Peyer's patch (tissue), 4 donors: Measurements from ENCODE around the gene MEGF10. TPM values are rescaled to one million over a fixed set of nuclear protein-coding genes. Genes with fewer than 3 reads are reported as not detected.
"Not testable (repeated sequence)": the region's sequence is repeated elsewhere in the genome, so short reads cannot be mapped to it uniquely, and the experiment has no call there.

Experiments used
- DNase-seq, 3 donors: peaks; one replicate each; pipeline ENCODE4 v3.0.0-alpha.2; 2017 to 2019
- H3K27ac ChIP-seq, 4 donors: fragments of 200-600 bp; sonication (generic); one replicate each; pipeline ENCODE4 v1.5.1; 2016 to 2019
- H3K27me3 ChIP-seq, 2 donors: fragments of 200-600 bp; sonication (generic); one replicate each; pipeline ENCODE4 v1.5.1; 2019
- H3K36me3 ChIP-seq, 3 donors: fragments of 200-600 bp; sonication (generic); one replicate each; pipeline ENCODE4 v1.5.1; 2016 to 2019
- H3K4me1 ChIP-seq, 4 donors: fragments of 200-600 bp; sonication (generic); one replicate each; pipeline ENCODE4 v1.5.1; 2016 to 2019
- H3K4me3 ChIP-seq, 4 donors: fragments of 200-600 bp; sonication (generic); 1 replicate in 3 of 4; 2 replicates in 1 of 4; pipeline ENCODE4 v1.5.1; 2016 to 2019; ENCODE audit warnings: mild to moderate bottlenecking in 1 of 4
- H3K9me3 ChIP-seq, 4 donors: fragments of 200-600 bp; sonication (generic); one replicate each; pipeline ENCODE4 v1.5.1; 2016 to 2019; ENCODE audit warnings: mild to moderate bottlenecking in 1 of 4
- POLR2A ChIP-seq, 2 donors: fragments of 450-650 bp; IDR thresholded peaks; one replicate each; pipeline ENCODE4 v1.5.1; 2017; ENCODE audit warnings: antibody characterized with exemption in 2 of 2, mild to moderate bottlenecking in 2 of 2, moderate library complexity in 2 of 2
- total RNA-seq, 4 donors: library from RNA; depleted of rRNA; stranded (reverse); fragments of >200 nt; gene quantifications; one replicate each; pipeline ENCODE4 v1.1.0, GENCODE V29; 2016
- TF ChIP-seq, protein P1 (sequence below), 6 experiments: fragments of 450-650 bp in 4 of 6; fragments of 200-600 bp in 2 of 6; sonication (generic) in 1 of 6; IDR thresholded peaks; one replicate each; pipeline ENCODE4 v1.5.1; 2017 to 2019; ENCODE audit warnings: antibody characterized with exemption in 6 of 6, mild to moderate bottlenecking in 3 of 6, moderate library complexity in 1 of 6

Gene MEGF10
- total RNA-seq, 4 donors from 2014 or later, result 0.13 to 2.5 (median 0.19) TPM; not detected in 1

DNA sequence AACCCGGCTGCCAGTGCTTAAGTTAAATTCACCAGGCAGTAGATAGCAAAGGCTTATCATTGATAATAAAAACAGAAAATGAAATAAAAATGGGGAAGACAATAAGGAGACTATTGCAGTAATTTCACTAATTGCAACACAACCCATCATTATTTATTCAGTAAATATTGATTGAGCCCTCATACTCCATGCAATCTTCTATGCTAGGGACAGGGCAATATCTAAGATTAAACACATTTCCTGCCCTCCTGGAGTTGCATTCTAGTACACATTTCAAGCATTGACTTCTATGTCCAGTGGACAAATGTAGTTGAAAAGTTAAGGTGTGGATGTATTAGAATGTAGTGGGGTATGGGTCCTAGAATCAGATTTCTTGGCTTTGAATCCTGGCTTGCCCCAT lies 12.8 kb downstream of the MEGF10 start:
- Histone ChIP-seq H3K4me1 (no peaks in the 10 kb centered on the region), H3K4me3 (no peak overlapping the region), H3K27ac (no peak overlapping the region), H3K36me3 (no peaks in the 10 kb centered on the region), H3K9me3 (no peaks in the 10 kb centered on the region), H3K27me3 (no peaks in the 10 kb centered on the region)
- TF ChIP-seq POLR2A (IDR thresholded peaks at IDR 0.05), result no peak
- TF ChIP-seq, protein P1, sequence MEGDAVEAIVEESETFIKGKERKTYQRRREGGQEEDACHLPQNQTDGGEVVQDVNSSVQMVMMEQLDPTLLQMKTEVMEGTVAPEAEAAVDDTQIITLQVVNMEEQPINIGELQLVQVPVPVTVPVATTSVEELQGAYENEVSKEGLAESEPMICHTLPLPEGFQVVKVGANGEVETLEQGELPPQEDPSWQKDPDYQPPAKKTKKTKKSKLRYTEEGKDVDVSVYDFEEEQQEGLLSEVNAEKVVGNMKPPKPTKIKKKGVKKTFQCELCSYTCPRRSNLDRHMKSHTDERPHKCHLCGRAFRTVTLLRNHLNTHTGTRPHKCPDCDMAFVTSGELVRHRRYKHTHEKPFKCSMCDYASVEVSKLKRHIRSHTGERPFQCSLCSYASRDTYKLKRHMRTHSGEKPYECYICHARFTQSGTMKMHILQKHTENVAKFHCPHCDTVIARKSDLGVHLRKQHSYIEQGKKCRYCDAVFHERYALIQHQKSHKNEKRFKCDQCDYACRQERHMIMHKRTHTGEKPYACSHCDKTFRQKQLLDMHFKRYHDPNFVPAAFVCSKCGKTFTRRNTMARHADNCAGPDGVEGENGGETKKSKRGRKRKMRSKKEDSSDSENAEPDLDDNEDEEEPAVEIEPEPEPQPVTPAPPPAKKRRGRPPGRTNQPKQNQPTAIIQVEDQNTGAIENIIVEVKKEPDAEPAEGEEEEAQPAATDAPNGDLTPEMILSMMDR (IDR thresholded peaks at IDR 0.05), result no peak
- no peak for DNase-seq

DNA sequence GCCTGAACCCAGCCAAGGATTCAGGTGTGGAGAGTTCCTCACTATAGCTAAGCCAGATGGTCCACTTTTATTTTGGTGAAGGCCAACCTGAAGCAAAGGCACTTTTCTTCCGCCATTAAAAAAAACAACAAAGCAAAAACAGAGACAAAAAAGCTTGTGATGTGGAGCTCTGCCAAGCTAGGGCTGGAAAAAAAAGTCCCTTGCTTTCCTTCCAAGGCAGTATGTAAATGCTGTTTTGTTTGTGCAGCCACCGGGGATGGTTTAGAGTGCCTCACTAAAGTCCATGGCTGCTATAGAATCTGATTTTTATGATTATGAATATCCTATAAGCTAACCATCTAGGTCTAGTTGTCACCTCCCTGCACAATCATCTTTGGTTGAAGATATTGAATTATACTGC lies 14.9 kb downstream of the MEGF10 start:
- no peaks in the 10 kb centered on the region for H3K9me3 ChIP-seq
- H3K27ac ChIP-seq, result no peak overlapping the region
- H3K4me3 ChIP-seq, result no peak overlapping the region
- H3K4me1 ChIP-seq, result no peaks in the 10 kb centered on the region
- TF ChIP-seq POLR2A (IDR thresholded peaks at IDR 0.05), result no peak
- TF ChIP-seq, protein P1 (IDR thresholded peaks at IDR 0.05), result no peak
- H3K27me3 ChIP-seq, result no peaks in the 10 kb centered on the region
- DNase-seq, result no peak
- no peaks in the 10 kb centered on the region for H3K36me3 ChIP-seq

DNA sequence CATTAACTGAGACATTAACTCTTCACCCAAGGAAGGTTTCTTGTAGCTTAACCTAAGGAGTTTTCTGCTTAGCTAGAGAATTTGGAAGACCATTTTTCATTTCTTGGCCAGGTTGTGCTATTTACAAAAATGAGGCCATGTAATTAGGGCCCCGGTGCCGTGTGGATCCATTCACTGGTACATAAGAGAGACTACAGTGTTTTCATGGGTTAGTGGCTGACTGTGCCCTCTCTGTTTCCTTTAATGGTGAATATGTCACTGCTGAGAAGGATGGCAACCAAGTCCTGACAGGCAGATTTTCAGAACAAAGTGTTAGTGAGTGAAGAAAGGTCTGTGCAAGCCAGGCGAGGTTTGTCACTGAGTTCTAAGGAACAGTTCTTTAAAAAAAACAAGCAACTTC lies 15.4 kb downstream of the MEGF10 start:
- Histone ChIP-seq H3K9me3 (no peaks in the 10 kb centered on the region), H3K27me3 (no peaks in the 10 kb centered on the region), H3K4me3 (no peak overlapping the region), H3K36me3 (no peaks in the 10 kb centered on the region), H3K4me1 (no peaks in the 10 kb centered on the region), H3K27ac (no peak overlapping the region)
- DNase-seq, result no peak
- TF ChIP-seq, protein P1 (IDR thresholded peaks at IDR 0.05), result no peak
- no peak for TF ChIP-seq POLR2A (IDR thresholded peaks at IDR 0.05)

DNA sequence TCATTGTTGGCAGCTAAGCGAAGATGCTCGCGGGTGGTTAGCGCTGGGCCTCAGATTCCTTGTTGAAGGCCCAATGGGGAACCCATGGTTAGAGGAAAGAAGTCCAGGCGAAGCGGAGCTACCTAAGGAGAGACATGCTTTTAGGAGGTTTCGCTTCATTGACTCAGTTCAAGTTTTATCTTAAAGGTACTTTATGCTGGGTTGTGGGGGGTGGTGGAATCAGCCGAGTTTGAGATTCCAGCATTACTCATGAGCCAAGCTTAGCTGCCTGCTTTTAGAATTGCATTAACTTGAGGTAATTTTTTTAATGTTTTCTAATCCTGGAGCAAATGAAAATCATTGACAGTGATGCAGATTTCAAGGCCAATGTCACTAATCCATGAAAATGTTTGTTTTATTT lies 16.1 kb downstream of the MEGF10 start:
- H3K27me3 ChIP-seq, result no peaks in the 10 kb centered on the region
- H3K36me3 ChIP-seq, result no peaks in the 10 kb centered on the region
- H3K4me1 ChIP-seq, result no peaks in the 10 kb centered on the region
- no peaks in the 10 kb centered on the region for H3K9me3 ChIP-seq
- no peak overlapping the region for H3K4me3 ChIP-seq
- H3K27ac ChIP-seq, result no peak overlapping the region
- TF ChIP-seq POLR2A (IDR thresholded peaks at IDR 0.05), result no peak
- TF ChIP-seq, protein P1 (IDR thresholded peaks at IDR 0.05), result no peak
- DNase-seq, result no peak

DNA sequence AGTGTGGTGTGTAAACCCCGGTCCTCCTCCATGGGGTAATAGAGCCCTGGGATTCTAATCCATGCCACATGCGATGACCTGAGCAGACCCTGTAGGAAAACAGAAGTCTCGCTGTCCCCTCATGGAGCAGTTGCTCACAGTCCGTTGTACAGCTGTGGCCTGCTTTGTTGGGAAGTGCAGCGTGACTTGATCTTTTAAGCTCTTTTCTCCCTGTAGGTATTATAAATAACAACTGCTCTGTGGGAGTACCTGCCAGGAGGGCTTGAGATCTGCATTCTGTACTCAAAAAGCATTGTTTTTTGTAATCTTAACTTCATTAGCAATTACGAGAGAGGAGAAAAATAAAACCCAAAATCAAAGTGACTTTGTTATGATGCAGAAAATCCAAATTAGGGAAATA lies 17.3 kb downstream of the MEGF10 start:
- Histone ChIP-seq H3K9me3 (no peaks in the 10 kb centered on the region), H3K4me3 (no peak overlapping the region), H3K4me1 (no peaks in the 10 kb centered on the region), H3K36me3 (no peaks in the 10 kb centered on the region), H3K27ac (no peak overlapping the region), H3K27me3 (no peaks in the 10 kb centered on the region)
- no peak for DNase-seq
- TF ChIP-seq POLR2A (IDR thresholded peaks at IDR 0.05), result no peak
- TF ChIP-seq, protein P1 (IDR thresholded peaks at IDR 0.05), result no peak

DNA sequence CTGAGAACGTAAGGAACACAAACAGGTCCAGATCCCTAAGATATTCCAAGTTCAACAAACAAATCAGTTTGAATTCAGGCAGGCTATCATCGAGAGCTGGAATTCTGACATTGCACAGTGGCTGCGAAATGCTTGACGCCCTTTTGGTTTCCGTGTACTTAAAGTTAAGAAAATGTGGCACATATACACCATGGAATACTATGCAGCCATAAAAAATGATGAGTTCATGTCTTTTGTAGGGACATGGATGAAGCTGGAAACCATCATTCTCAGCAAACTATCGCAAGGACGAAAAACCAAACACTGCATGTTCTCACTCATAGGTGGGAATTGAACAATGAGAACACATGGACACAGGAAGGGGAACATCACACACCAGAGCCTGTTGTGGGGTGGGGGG lies 17.7 kb downstream of the MEGF10 start:
- not testable (repeated sequence) for H3K9me3 ChIP-seq, H3K27ac ChIP-seq

More for the DNA sequence above, 17.7 kb downstream of the MEGF10 start:
- not testable (repeated sequence) for H3K4me3 ChIP-seq, H3K4me1 ChIP-seq, DNase-seq, H3K36me3 ChIP-seq, H3K27me3 ChIP-seq
